OCI-LY1 (cell line): ENCODE results near the gene PTPRN2.

Experiments used
- CTCF ChIP-seq: fragments of 200-600 bp; sonication (generic), shearing (Covaris generic); IDR thresholded peaks from 2 replicates; pipeline ENCODE4 v1.5.1; 2017; ENCODE audit warnings: mild to moderate bottlenecking, antibody characterized with exemption, low read length, moderate library complexity, mixed read lengths
- EZH2 ChIP-seq: fragments of 200-600 bp; sonication (generic), shearing (Covaris generic); IDR thresholded peaks from 2 replicates; pipeline ENCODE4 v1.8.0; 2017; ENCODE audit warnings: borderline replicate concordance, mixed run types, mild to moderate bottlenecking, antibody characterized with exemption, low read length, moderate library complexity, mixed read lengths

- TF ChIP-seq CTCF (no peak), EZH2 (no peak)
Observed at GRCh38 chr7:157617401-157617800, 970.2 kb downstream of the PTPRN2 start.
